ENCODE results near the gene LAMC3.
"Not testable (repeated sequence)": the region's sequence is repeated elsewhere in the genome, so short reads cannot be mapped to it uniquely, and the experiment has no call there.

The LAMC3 gene

GRCh38 chr9:131115360-131115742 lies 106.4 kb downstream of the LAMC3 start:
- H3K4me3 Mint-ChIP-seq; H3K9me3 Mint-ChIP-seq (ENCODE audit: low read depth); H3K36me3 Mint-ChIP-seq; H3K27me3 Mint-ChIP-seq; H3K4me1 Mint-ChIP-seq (ENCODE audit: low read depth); H3K27ac Mint-ChIP-seq: not testable (repeated sequence)

DNA sequence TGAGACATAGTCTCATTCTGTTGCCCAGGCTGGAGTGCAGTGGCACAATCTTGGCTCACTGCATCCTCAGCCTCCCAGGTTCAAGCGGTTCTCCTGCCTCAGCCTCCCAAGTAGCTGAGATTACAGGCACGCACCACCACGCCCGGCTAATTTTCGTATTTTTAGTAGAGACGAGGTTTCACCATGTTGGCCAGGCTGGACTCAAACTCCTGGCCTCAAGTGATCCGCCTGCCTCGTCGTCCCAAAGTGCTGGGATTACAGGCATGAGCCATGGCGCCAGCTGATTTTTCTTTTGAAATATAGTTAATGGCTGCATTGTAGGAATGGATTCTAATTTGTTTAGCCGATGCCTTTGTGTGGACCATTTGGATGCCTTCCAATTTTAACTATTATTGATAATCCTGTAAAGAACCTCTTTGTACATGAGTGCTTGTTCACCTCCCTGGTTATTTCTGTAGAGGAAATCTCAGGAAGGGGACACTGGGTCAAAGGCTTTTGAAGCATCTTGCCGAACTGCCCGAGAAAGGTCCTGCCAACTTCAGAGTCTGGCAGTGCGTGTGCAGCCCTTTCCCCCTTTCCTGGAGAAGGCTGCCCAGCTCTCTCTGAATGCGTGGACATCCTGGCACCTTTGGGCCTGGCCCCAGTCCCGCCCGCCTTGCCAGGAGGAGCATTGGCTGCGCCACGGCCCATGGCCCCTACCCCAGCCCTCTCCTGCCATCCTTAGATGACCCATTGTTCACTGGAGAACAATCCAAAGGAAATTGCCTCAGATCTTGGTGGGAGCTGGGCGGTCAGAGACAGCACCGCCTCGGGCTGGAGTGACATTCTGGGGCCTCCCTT lies 107.5 kb downstream of the LAMC3 start:
- Mint-ChIP-seq H3K4me3 (no peak overlapping the region), H3K27me3 (no peaks in the 10 kb centered on the region), H3K9me3 (ENCODE audit: low read depth) (no peaks in the 10 kb centered on the region), H3K4me1 (ENCODE audit: low read depth) (no peaks in the 10 kb centered on the region), H3K36me3 (no peaks in the 10 kb centered on the region), H3K27ac (no peak overlapping the region)

DNA sequence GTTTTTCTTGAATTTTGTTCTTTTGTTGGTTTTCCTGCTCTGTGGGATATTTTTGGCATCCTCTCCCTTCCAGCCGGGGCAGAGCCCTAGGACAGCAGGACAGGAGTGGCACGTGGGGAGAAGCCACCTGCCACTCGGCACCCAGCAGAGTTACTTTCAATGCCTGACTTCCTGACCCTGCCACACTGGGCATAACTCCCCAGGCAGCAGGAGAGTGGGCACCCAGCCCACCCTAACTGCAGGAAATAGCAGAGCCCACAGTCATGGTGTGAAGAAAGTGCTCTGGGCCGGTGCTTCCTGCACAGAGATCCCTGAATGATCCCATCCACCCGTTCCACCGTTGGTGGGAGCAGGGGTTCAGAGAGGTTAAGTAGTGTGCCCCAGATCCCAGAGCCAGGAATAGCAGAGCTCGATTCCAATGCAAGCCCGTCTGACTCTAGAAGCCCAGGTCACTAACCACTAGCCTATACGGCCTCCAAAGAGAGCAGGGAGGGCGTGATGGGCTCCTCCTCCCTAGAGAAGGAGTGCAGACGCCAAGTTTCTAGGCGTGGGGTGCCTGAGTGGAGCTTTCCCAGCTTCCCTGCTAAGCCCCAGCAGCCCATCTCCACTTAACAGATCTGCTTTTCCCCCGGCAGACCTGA lies 108.3 kb downstream of the LAMC3 start:
- Mint-ChIP-seq H3K4me3 (no peak overlapping the region), H3K27me3 (no peaks in the 10 kb centered on the region), H3K4me1 (ENCODE audit: low read depth) (no peaks in the 10 kb centered on the region), H3K27ac (no peak overlapping the region), H3K36me3 (no peaks in the 10 kb centered on the region), H3K9me3 (ENCODE audit: low read depth) (no peaks in the 10 kb centered on the region)

DNA sequence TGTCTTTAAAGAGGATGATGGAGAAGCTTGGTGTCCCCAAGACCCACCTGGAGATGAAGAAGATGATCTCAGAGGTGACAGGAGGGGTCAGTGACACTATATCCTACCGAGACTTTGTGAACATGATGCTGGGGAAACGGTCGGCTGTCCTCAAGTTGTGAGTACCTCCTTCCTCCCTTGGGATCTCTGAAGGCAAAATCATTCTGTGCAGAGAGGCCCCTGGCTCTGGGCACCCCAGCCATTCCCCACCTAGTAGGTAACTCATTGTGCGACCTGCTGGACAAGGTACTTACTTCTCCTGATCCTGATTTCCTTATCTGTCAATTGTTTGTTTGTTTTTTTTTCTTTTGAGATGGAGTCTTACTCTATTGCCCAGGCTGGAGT lies 108.8 kb downstream of the LAMC3 start:
- H3K36me3 Mint-ChIP-seq, result no peaks in the 10 kb centered on the region

GRCh38 chr9:131119600-131119999 lies 110.6 kb downstream of the LAMC3 start:
- no peak overlapping the region for H3K27ac Mint-ChIP-seq
- H3K4me1 Mint-ChIP-seq (ENCODE audit: low read depth), result no peaks in the 10 kb centered on the region
- no peaks in the 10 kb centered on the region for H3K27me3 Mint-ChIP-seq
- H3K9me3 Mint-ChIP-seq (ENCODE audit: low read depth), result no peaks in the 10 kb centered on the region
- no peaks in the 10 kb centered on the region for H3K36me3 Mint-ChIP-seq
- H3K4me3 Mint-ChIP-seq, result no peak overlapping the region

More for the DNA sequence above, 108.8 kb downstream of the LAMC3 start:
- Mint-ChIP-seq H3K4me3 (no peak overlapping the region), H3K27ac (no peak overlapping the region), H3K9me3 (ENCODE audit: low read depth) (no peaks in the 10 kb centered on the region), H3K4me1 (ENCODE audit: low read depth) (no peaks in the 10 kb centered on the region), H3K27me3 (no peaks in the 10 kb centered on the region)

- no peaks in the 10 kb centered on the region for H3K9me3 Mint-ChIP-seq (ENCODE audit: low read depth)
- H3K4me3 Mint-ChIP-seq, result no peak overlapping the region
- no peak overlapping the region for H3K27ac Mint-ChIP-seq
Observed at GRCh38 chr9:131120620-131121228, 111.8 kb downstream of the LAMC3 start.

GRCh38 chr9:131121346-131121745 lies 112.4 kb downstream of the LAMC3 start:
- Mint-ChIP-seq H3K4me3 (no peak overlapping the region), H3K4me1 (ENCODE audit: low read depth) (peaks cover 11% of the 10 kb centered on the region), H3K27ac (no peak overlapping the region), H3K36me3 (no peaks in the 10 kb centered on the region), H3K9me3 (ENCODE audit: low read depth) (no peaks in the 10 kb centered on the region), H3K27me3 (no peaks in the 10 kb centered on the region)

More at GRCh38 chr9:131120620-131121228, 111.8 kb downstream of the LAMC3 start:
- H3K27me3 Mint-ChIP-seq, result no peaks in the 10 kb centered on the region
- H3K4me1 Mint-ChIP-seq (ENCODE audit: low read depth), result peaks cover 7% of the 10 kb centered on the region
- H3K36me3 Mint-ChIP-seq, result no peaks in the 10 kb centered on the region

GRCh38 chr9:131122158-131122557 lies 113.2 kb downstream of the LAMC3 start:
- no peaks in the 10 kb centered on the region for H3K27me3 Mint-ChIP-seq
- H3K9me3 Mint-ChIP-seq (ENCODE audit: low read depth), result no peaks in the 10 kb centered on the region
- H3K4me1 Mint-ChIP-seq (ENCODE audit: low read depth), result peaks cover 11% of the 10 kb centered on the region
- H3K36me3 Mint-ChIP-seq, result no peaks in the 10 kb centered on the region
- no peak overlapping the region for H3K27ac Mint-ChIP-seq
- no peak overlapping the region for H3K4me3 Mint-ChIP-seq

GRCh38 chr9:131125038-131125287 lies 116.0 kb downstream of the LAMC3 start:
- H3K36me3 Mint-ChIP-seq, result peaks cover 10% of the 10 kb centered on the region
- peak overlapping the region; percentile 98 for H3K27ac Mint-ChIP-seq
- no peaks in the 10 kb centered on the region for H3K9me3 Mint-ChIP-seq (ENCODE audit: low read depth)
- no peaks in the 10 kb centered on the region for H3K27me3 Mint-ChIP-seq
- peaks cover 26% of the 10 kb centered on the region for H3K4me1 Mint-ChIP-seq (ENCODE audit: low read depth)
- peak overlapping the region; percentile 98 for H3K4me3 Mint-ChIP-seq

DNA sequence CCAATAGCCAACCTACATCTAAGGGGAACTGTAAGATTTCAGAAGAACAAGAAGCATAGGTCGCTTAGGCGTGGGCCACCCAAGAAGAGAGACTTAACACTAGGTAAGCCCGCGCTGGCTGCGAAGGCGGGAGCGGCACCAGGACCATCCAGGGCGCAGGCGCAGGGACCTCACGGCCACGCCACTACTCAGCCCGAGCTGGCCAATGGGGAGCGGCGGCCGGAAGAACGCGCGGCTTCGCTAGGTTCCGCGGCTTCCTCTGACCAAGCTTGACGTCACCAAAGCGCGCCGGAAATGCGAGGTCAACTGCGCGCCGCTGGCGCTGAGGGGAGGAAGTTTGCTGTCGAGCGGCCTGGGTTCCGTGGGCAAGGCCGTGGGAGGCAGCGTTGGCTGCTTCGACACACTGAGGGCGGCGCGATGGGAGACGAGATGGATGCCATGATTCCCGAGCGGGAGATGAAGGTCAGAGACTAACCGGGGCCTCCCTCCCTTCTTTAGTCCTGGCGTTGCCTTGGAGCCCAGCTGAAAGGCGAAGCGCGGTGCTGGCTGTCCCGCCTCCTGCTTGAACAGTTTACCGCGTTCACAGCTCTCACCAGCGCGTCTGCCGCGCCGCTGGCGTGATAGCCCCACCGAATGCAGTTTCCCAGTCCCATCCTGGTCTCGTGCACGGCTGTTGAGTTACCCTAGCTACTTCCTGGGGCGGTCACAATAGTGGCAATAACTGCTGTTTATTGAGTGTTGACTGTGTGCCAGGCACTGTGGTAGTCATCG lies 116.5 kb downstream of the LAMC3 start, which contains the start of gene NUP214:
NUP214 (plus strand) TSS at position 299 of the 771 bp plus-strand sequence; CDS start at position 418, 119 bp downstream.
- Mint-ChIP-seq H3K27me3 (no peaks in the 10 kb centered on the region), H3K27ac (peak within 1 kb of the TSS; percentile 98), H3K36me3 (peaks cover 11% of the 10 kb centered on the region), H3K4me1 (ENCODE audit: low read depth) (peaks cover 29% of the 10 kb centered on the region), H3K4me3 (peak within 1 kb of the TSS; percentile 98), H3K9me3 (ENCODE audit: low read depth) (no peaks in the 10 kb centered on the region)

- no peaks in the 10 kb centered on the region for H3K27me3 Mint-ChIP-seq
- peaks cover 12% of the 10 kb centered on the region for H3K36me3 Mint-ChIP-seq
- H3K4me3 Mint-ChIP-seq, result peak overlapping the region; percentile 98
- peak overlapping the region; percentile 98 for H3K27ac Mint-ChIP-seq
- H3K4me1 Mint-ChIP-seq (ENCODE audit: low read depth), result peaks cover 34% of the 10 kb centered on the region
- no peaks in the 10 kb centered on the region for H3K9me3 Mint-ChIP-seq (ENCODE audit: low read depth)
Observed at GRCh38 chr9:131126059-131126426, 117.1 kb downstream of the LAMC3 start.

DNA sequence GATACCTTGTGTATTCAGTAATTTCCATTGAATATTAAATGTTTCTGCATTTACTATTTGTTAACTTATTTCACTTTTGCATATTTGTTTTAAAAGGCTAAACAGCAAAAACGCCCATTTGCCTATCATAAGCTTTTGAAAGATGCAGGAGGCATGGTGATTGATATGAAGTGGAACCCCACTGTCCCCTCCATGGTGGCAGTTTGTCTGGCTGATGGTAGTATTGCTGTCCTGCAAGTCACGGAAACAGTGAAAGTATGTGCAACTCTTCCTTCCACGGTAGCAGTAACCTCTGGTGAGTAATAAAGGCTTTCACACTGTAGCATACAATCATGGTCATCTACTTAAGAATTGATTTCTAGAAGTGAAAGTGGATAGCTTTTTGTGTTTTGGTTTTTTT lies 120.2 kb downstream of the LAMC3 start:
- Mint-ChIP-seq H3K27ac (no peak overlapping the region), H3K36me3 (peaks cover 18% of the 10 kb centered on the region), H3K4me3 (no peak overlapping the region), H3K4me1 (ENCODE audit: low read depth) (peaks cover 35% of the 10 kb centered on the region), H3K27me3 (no peaks in the 10 kb centered on the region), H3K9me3 (ENCODE audit: low read depth) (no peaks in the 10 kb centered on the region)

GRCh38 chr9:131138676-131139075 lies 129.7 kb downstream of the LAMC3 start:
- Mint-ChIP-seq H3K27ac (no peak overlapping the region), H3K36me3 (peaks cover 15% of the 10 kb centered on the region)

DNA sequence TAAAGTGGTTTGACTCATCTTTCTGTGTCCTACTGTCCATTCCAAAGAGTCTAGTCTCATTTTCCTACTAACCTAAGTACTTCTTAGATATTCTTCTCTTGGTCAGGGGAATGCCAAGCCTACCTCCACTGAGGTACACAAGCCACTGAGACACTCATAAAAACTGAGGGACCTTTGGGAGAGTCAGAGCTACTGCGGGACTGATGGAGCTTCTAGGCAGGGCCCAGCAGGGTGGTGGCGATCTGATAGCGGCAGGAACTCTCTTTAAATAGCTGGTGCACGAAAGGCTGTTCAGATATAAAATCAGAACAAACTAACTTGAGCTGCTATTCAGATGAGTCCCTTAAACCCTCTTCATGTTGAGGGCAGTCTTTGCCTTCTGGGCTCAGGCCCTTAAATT lies 131.1 kb downstream of the LAMC3 start:
- H3K27me3 Mint-ChIP-seq, result no peaks in the 10 kb centered on the region
- no peaks in the 10 kb centered on the region for H3K4me1 Mint-ChIP-seq (ENCODE audit: low read depth)
- H3K27ac Mint-ChIP-seq, result no peak overlapping the region
- H3K4me3 Mint-ChIP-seq, result no peak overlapping the region
- peaks cover 12% of the 10 kb centered on the region for H3K36me3 Mint-ChIP-seq
- no peaks in the 10 kb centered on the region for H3K9me3 Mint-ChIP-seq (ENCODE audit: low read depth)

More at GRCh38 chr9:131138676-131139075, 129.7 kb downstream of the LAMC3 start:
- no peak overlapping the region for H3K4me3 Mint-ChIP-seq
- no peaks in the 10 kb centered on the region for H3K4me1 Mint-ChIP-seq (ENCODE audit: low read depth)
- no peaks in the 10 kb centered on the region for H3K27me3 Mint-ChIP-seq
- no peaks in the 10 kb centered on the region for H3K9me3 Mint-ChIP-seq (ENCODE audit: low read depth)

DNA sequence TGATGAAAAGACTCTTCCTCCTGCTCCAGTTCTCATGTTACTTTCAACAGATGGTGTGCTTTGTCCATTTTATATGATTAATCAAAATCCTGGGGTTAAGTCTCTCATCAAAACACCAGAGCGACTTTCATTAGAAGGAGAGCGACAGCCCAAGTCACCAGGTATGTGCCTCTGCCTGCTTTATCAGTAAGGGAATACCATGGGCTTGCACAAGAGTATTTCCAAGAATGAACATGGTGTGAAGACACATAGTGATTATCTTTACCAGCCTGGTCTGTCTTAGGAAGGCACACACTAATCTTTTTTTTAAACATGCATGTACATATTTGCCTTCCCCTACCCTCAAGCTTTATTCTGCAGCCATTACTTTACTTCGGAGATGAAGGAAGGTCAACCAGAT lies 131.6 kb downstream of the LAMC3 start:
- H3K4me1 Mint-ChIP-seq (ENCODE audit: low read depth), result no peaks in the 10 kb centered on the region
- no peaks in the 10 kb centered on the region for H3K9me3 Mint-ChIP-seq (ENCODE audit: low read depth)
- no peaks in the 10 kb centered on the region for H3K27me3 Mint-ChIP-seq
- H3K36me3 Mint-ChIP-seq, result peaks cover 12% of the 10 kb centered on the region
- no peak overlapping the region for H3K27ac Mint-ChIP-seq
- H3K4me3 Mint-ChIP-seq, result no peak overlapping the region

Data from activated naive CD8-positive, alpha-beta T cell (primary cell).